Ishikawa (cell line): ENCODE results near the gene TIGD1.
A peak's percentile ranks its signal among the peaks of the same experiment; 100 is the strongest.

Source experiments
- CEBPB ChIP-seq: IDR thresholded peaks from 2 replicates; pipeline ENCODE4 v1.6.1; 2012
- CREB1 ChIP-seq: IDR thresholded peaks from 2 replicates; pipeline ENCODE4 v1.6.1; 2012; ENCODE audit warnings: low read depth
- EGR1 ChIP-seq: IDR thresholded peaks from 2 replicates; pipeline ENCODE4 v1.6.1; 2012
- EP300 ChIP-seq: IDR thresholded peaks from 2 replicates; pipeline ENCODE4 v1.6.1; 2012; ENCODE audit warnings: borderline replicate concordance
- FOXM1 ChIP-seq: IDR thresholded peaks from 2 replicates; pipeline ENCODE4 v1.6.1; 2012; ENCODE audit warnings: low read depth, borderline replicate concordance
- MAX ChIP-seq: IDR thresholded peaks from 2 replicates; pipeline ENCODE4 v1.6.1; 2012
- NFIC ChIP-seq: IDR thresholded peaks from 2 replicates; pipeline ENCODE4 v1.6.1; 2012
- RAD21 ChIP-seq: IDR thresholded peaks from 2 replicates; pipeline ENCODE4 v1.6.1; 2012; ENCODE audit warnings: low read depth
- REST ChIP-seq: IDR thresholded peaks from 2 replicates; pipeline ENCODE4 v1.6.1; 2012; ENCODE audit warnings: low read depth, mild to moderate bottlenecking
- TAF1 ChIP-seq: IDR thresholded peaks from 2 replicates; pipeline ENCODE4 v1.6.1; 2012; ENCODE audit warnings: low read depth, mild to moderate bottlenecking
- TCF12 ChIP-seq: IDR thresholded peaks from 2 replicates; pipeline ENCODE4 v1.6.1; 2012; ENCODE audit warnings: low read depth
- TEAD4 ChIP-seq: IDR thresholded peaks from 2 replicates; pipeline ENCODE4 v1.6.1; 2012
- USF1 ChIP-seq: IDR thresholded peaks from 2 replicates; pipeline ENCODE4 v1.6.1; 2012
- YY1 ChIP-seq: IDR thresholded peaks from 2 replicates; pipeline ENCODE4 v1.6.1; 2012; ENCODE audit warnings: low read depth
- ZBTB7A ChIP-seq: IDR thresholded peaks from 2 replicates; pipeline ENCODE4 v1.6.1; 2012; ENCODE audit warnings: low read depth

TIGD1 gene

GRCh38 chr2:232504438-232504837 is 45.9 kb downstream of the TIGD1 start:
- TF ChIP-seq TAF1, result no peak
- TF ChIP-seq YY1, result no peak
- TF ChIP-seq FOXM1, result no peak

- no peak for TF ChIP-seq NFIC
- TF ChIP-seq RAD21, result no peak
- TF ChIP-seq EGR1, result no peak
- no peak for TF ChIP-seq USF1
- no peak for TF ChIP-seq EP300
- no peak for TF ChIP-seq REST
- TF ChIP-seq CREB1, result no peak
- no peak for TF ChIP-seq ZBTB7A
- TF ChIP-seq TCF12, result no peak
- no peak for TF ChIP-seq MAX
- no peak for TF ChIP-seq YY1
- TF ChIP-seq TAF1, result no peak
- no peak for TF ChIP-seq TEAD4
- no peak for TF ChIP-seq FOXM1
- no peak for TF ChIP-seq CEBPB
Measured at GRCh38 chr2:232503809-232504323, 46.5 kb downstream of the TIGD1 start.

GRCh38 chr2:232502911-232503808 is 47.2 kb downstream of the TIGD1 start:
- TF ChIP-seq EP300 (0 out of 2 replicates have a peak, but pooled peaks have one; percentile 12), ZBTB7A (0 out of 2 replicates have a peak, but pooled peaks have one; percentile 25), CREB1 (peak; percentile 86), NFIC (no peak), CEBPB (no peak), EGR1 (peak; percentile 92)

- no peak for TF ChIP-seq EGR1
- TF ChIP-seq CEBPB, result no peak
- no peak for TF ChIP-seq TCF12
- TF ChIP-seq TAF1, result no peak
- TF ChIP-seq RAD21, result no peak
- no peak for TF ChIP-seq EP300
Measured at GRCh38 chr2:232502511-232502910, 47.8 kb downstream of the TIGD1 start.

- TF ChIP-seq USF1 (no peak), TCF12 (no peak), YY1 (no peak), REST (no peak), NFIC (no peak), MAX (no peak), RAD21 (no peak), TEAD4 (no peak), FOXM1 (no peak), EGR1 (no peak), EP300 (no peak), CREB1 (no peak), CEBPB (no peak), ZBTB7A (no peak), TAF1 (no peak)
Measured at GRCh38 chr2:232501794-232502390, 48.5 kb downstream of the TIGD1 start.

- no peak for TF ChIP-seq EGR1
Measured at GRCh38 chr2:232501331-232501771, 49.0 kb downstream of the TIGD1 start.
